ENCODE data around the gene MTPN. TPM values are rescaled to one million over a fixed set of nuclear protein-coding genes. Genes with fewer than 3 reads are reported as not detected.

Gene MTPN
- polyA plus RNA-seq, 3 donors, result 73.6 to 156 (median 142) TPM

DNA sequence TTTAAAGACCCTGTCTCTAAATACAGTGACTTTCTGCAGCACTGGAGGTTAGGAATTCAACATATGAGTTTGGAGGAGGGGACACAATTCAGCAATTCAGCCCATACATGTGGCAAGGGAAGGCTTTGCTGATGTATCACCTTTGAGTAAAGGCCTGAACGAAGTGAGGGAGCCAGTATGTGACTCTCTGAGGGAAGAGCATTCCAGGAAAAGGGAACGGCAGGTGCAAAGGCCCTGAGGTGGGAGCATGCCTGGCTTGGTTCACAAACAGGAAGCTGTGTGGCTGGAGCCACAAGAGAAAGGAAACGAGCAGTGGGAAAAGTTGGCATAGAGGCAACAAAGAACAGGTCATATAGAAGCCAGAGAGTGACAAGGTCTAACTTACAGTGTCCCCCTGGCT, 72.9 kb downstream of the MTPN start:
- no peak overlapping the region for H3K27ac ChIP-seq (ENCODE audit: low read depth in 1 of 2, low read length in 2 of 2)
- H3K36me3 ChIP-seq (replicated peaks in 1 of 2; ENCODE audit: control insufficient read depth in 1 of 2, insufficient read depth in 2 of 2, low read length in 2 of 2), result no peaks in the 10 kb centered on the region
- no peak overlapping the region for H3K4me3 Mint-ChIP-seq
- TF ChIP-seq, protein P1, sequence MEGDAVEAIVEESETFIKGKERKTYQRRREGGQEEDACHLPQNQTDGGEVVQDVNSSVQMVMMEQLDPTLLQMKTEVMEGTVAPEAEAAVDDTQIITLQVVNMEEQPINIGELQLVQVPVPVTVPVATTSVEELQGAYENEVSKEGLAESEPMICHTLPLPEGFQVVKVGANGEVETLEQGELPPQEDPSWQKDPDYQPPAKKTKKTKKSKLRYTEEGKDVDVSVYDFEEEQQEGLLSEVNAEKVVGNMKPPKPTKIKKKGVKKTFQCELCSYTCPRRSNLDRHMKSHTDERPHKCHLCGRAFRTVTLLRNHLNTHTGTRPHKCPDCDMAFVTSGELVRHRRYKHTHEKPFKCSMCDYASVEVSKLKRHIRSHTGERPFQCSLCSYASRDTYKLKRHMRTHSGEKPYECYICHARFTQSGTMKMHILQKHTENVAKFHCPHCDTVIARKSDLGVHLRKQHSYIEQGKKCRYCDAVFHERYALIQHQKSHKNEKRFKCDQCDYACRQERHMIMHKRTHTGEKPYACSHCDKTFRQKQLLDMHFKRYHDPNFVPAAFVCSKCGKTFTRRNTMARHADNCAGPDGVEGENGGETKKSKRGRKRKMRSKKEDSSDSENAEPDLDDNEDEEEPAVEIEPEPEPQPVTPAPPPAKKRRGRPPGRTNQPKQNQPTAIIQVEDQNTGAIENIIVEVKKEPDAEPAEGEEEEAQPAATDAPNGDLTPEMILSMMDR (IDR thresholded peaks at IDR 0.05), result no peak
- H3K27me3 Mint-ChIP-seq (ENCODE audit: low read depth in 3 of 3), result peaks cover 0 to 3% (median 0%) of the 10 kb centered on the region in 3 donors
- DNase-seq, result no peak
- no peak overlapping the region for H3K4me2 ChIP-seq (replicated peaks; ENCODE audit: extremely low read depth, low read length, poor library complexity, severe bottlenecking)
- no peak overlapping the region for H3K4me3 ChIP-seq (replicated peaks in 1 of 3; ENCODE audit: low read depth in 2 of 3, low read length in 3 of 3)
- no peak overlapping the region for H2AFZ ChIP-seq (ENCODE audit: insufficient read depth, low read depth, low read length, poor library complexity, severe bottlenecking)
- WGBS (ENCODE audit: insufficient coverage), result 83% methylated on average over 3 of the region's 3 CpGs
- H3K9me3 Mint-ChIP-seq, result peaks cover 0 to 5% (median 0%) of the 10 kb centered on the region in 7 donors
- no peaks in the 10 kb centered on the region for H3K79me2 ChIP-seq (ENCODE audit: insufficient read depth, low read length)
- intact Hi-C loops (cut with micrococcal nuclease), result no loop called here
- no peaks in the 10 kb centered on the region for H3K4me1 Mint-ChIP-seq
- no peak overlapping the region for H3K9ac ChIP-seq (ENCODE audit: insufficient read depth, low read length, poor library complexity, severe bottlenecking)
- no peaks in the 10 kb centered on the region for H3K9me3 ChIP-seq (replicated peaks in 1 of 2; ENCODE audit: control insufficient read depth in 1 of 2, insufficient read depth in 1 of 2, low read length in 2 of 2)
- H3K4me1 ChIP-seq (ENCODE audit: control insufficient read depth in 1 of 2, insufficient read depth in 2 of 2, low read length in 2 of 2), result no peaks in the 10 kb centered on the region
- no peaks in the 10 kb centered on the region for H4K20me1 ChIP-seq (ENCODE audit: insufficient read depth, low read length)
- no peaks in the 10 kb centered on the region for H3K36me3 Mint-ChIP-seq
- H3K27ac Mint-ChIP-seq, result no peak overlapping the region
- H3K27me3 ChIP-seq (ENCODE audit: control insufficient read depth in 2 of 2, insufficient read depth in 2 of 2, low read length in 2 of 2), result no peaks in the 10 kb centered on the region

DNA sequence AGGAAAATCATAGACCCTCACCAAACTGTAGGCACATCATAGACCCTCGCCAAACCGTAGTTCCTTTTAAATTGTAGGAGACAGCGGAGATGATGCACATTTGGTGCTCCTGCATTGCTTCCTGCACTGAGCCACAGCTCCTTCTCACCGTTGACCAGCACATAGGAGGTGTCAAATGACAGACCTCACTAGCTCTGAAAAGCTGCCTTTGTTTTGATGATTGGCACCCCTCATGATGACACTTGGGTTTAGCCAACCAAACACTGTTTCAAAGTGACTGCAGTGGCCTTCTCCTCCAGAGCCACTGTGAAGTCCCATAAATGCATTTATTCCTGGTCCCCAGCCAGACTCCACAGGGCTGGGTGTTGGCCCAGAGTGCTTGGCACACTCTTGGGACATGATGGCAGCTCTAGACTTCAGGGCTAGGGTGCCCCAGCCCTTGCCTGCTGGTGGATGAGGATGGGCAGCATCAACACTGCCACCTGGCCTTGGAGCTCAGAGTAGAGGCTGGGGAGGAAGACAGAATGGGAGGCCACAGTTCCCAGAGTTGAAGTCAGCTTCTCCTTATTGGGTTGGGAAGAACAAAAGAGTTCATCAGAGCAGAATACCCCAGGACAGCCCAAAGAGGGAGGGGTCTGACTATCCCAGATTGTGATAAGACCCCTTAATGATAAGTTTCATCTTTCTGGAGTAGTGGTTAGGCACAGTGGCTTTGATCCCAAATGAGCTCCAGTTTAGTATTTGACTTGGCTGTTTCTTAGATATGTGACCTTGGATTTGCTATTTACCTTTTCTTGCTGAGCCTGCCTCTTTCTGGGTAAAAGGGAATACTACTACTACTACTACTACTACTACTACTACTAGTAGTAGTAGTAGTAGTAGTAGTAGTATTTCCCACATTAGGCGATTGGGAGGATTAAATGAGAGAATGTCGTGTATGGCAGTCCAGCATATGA, 75.3 kb downstream of the MTPN start:
- Histone ChIP-seq H3K36me3 (replicated peaks in 1 of 2; ENCODE audit: control insufficient read depth in 1 of 2, insufficient read depth in 2 of 2, low read length in 2 of 2) (no peaks in the 10 kb centered on the region), H3K4me2 (replicated peaks; ENCODE audit: extremely low read depth, low read length, poor library complexity, severe bottlenecking) (no peak overlapping the region), H3K9ac (ENCODE audit: insufficient read depth, low read length, poor library complexity, severe bottlenecking) (no peak overlapping the region), H3K27me3 (ENCODE audit: control insufficient read depth in 2 of 2, insufficient read depth in 2 of 2, low read length in 2 of 2) (no peaks in the 10 kb centered on the region), H3K79me2 (ENCODE audit: insufficient read depth, low read length) (no peaks in the 10 kb centered on the region), H3K27ac (ENCODE audit: low read depth in 1 of 2, low read length in 2 of 2) (no peak overlapping the region), H2AFZ (ENCODE audit: insufficient read depth, low read depth, low read length, poor library complexity, severe bottlenecking) (no peak overlapping the region), H3K9me3 (replicated peaks in 1 of 2; ENCODE audit: control insufficient read depth in 1 of 2, insufficient read depth in 1 of 2, low read length in 2 of 2) (no peaks in the 10 kb centered on the region), H3K4me1 (ENCODE audit: control insufficient read depth in 1 of 2, insufficient read depth in 2 of 2, low read length in 2 of 2) (no peaks in the 10 kb centered on the region), H3K4me3 (replicated peaks in 1 of 3; ENCODE audit: low read depth in 2 of 3, low read length in 3 of 3) (no peak overlapping the region), H4K20me1 (ENCODE audit: insufficient read depth, low read length) (no peaks in the 10 kb centered on the region)
- peaks cover 0 to 1% (median 0%) of the 10 kb centered on the region in 3 donors for H3K27me3 Mint-ChIP-seq (ENCODE audit: low read depth in 3 of 3)
- TF ChIP-seq, protein P1 (IDR thresholded peaks at IDR 0.05), result no peak
- H3K27ac Mint-ChIP-seq, result no peak overlapping the region
- no peak for DNase-seq
- H3K9me3 Mint-ChIP-seq, result peaks cover 0 to 5% (median 0%) of the 10 kb centered on the region in 7 donors
- no peaks in the 10 kb centered on the region for H3K4me1 Mint-ChIP-seq
- WGBS (ENCODE audit: insufficient coverage), result 81% methylated on average over 4 of the region's 6 CpGs
- intact Hi-C loops (cut with micrococcal nuclease), result no loop called here
- H3K36me3 Mint-ChIP-seq, result no peaks in the 10 kb centered on the region
- no peak overlapping the region for H3K4me3 Mint-ChIP-seq

All from CD14-positive monocyte (primary cell).